Prostate gland (tissue), 2 donors: ENCODE measurements around the gene SRGAP2B.
"Not testable (repeated sequence)": the region's sequence is repeated elsewhere in the genome, so short reads cannot be mapped to it uniquely, and the experiment has no call there.

Source experiments
- CTCF ChIP-seq, 4 experiments: fragments of 200-600 bp in 2 of 4; fragments of 450-650 bp in 2 of 4; sonication (generic) in 2 of 4; IDR thresholded peaks; 1 replicate in 3 of 4; 2 replicates in 1 of 4; pipeline ENCODE4 v1.5.1; 2016 to 2019; ENCODE audit warnings: antibody characterized with exemption in 4 of 4, mild to moderate bottlenecking in 2 of 4, moderate library complexity in 2 of 4
- POLR2A ChIP-seq: fragments of 450-650 bp; IDR thresholded peaks from one replicate; pipeline ENCODE4 v1.6.1; 2016; ENCODE audit warnings: antibody characterized with exemption, mild to moderate bottlenecking

GRCh38 chr1:145033523-145033922, 61.6 kb downstream of the SRGAP2B start:
- TF ChIP-seq POLR2A; CTCF (IDR thresholded peaks at IDR 0.05): not testable (repeated sequence)
